HCT116 (cell line): ENCODE results near the gene TMEM91. TPM values are rescaled to one million over a fixed set of nuclear protein-coding genes. Genes with fewer than 3 reads are reported as not detected.
"Not testable (repeated sequence)": the region's sequence is repeated elsewhere in the genome, so short reads cannot be mapped to it uniquely, and the experiment has no call there.

Experiments used
- ATAC-seq: fragments of 200-7000 bp; cut with Tn5 transposase; 2 replicates; pipeline ENCODE4 v1.9.1; 2020; ENCODE audit warnings: mild to moderate bottlenecking, moderate library complexity
- BruUV-seq: library from RNA; stranded (reverse); fragments of 400-500 nt; replicated peaks from 2 replicates; lab custom pipeline; 2021; lab: Mats Ljungman, UMichigan
- CTCF ChIA-PET: fragments of 300-600 bp; sonication (Branson Sonifier 250); formaldehyde crosslinking; loops from one replicate; lab custom pipeline; 2021; ENCODE audit warnings: antibody characterized with exemption; lab: Charles Lee
- POLR2A ChIA-PET: fragments of 300-600, 350-600 bp; sonication (Branson Sonifier 250); formaldehyde crosslinking; loops from one replicate; lab custom pipeline; 2021; ENCODE audit warnings: antibody characterized with exemption; lab: Charles Lee
- RAD21 ChIA-PET, 2 experiments: fragments of 300-600 bp; sonication (Branson Sonifier 250); formaldehyde crosslinking; loops; one replicate each; lab custom pipeline; 2023; ENCODE audit warnings: low total read pairs in 2 of 2; ENCODE audit not compliant: uncharacterized antibody in 2 of 2, unreplicated experiment in 2 of 2, low non-redundant PET in 1 of 2; lab: Charles Lee
- DNase-seq: peaks from one replicate; pipeline ENCODE4 v3.0.0-alpha.2; 2010; ENCODE audit warnings: low read depth, low spot score
- H2AFZ ChIP-seq: fragments of 200-600 bp; shearing (Covaris generic), sonication (generic); 2 replicates; pipeline ENCODE4 v1.6.1; 2017; ENCODE audit warnings: low read depth, mixed run types, mixed read lengths, antibody characterized with exemption, low read length; ENCODE audit not compliant: poor library complexity, severe bottlenecking
- H3K27ac ChIP-seq: 2 replicates; pipeline ENCODE4 v1.5.1; 2012; ENCODE audit warnings: low read depth, low read length
- H3K27me3 ChIP-seq: fragments of 200-600 bp; sonication (generic); 2 replicates; pipeline ENCODE4 v1.6.1; 2016; ENCODE audit warnings: mixed run types, low read length, mixed read lengths; ENCODE audit not compliant: insufficient read depth
- H3K36me3 ChIP-seq, 2 experiments: fragments of 200-500 bp in 1 of 2; fragments of 200-600 bp in 1 of 2; sonication (Bioruptor generic) in 1 of 2; sonication (generic) in 1 of 2; 2 replicates each; pipeline versions ENCODE4 v1.5.1 to v1.6.1; 2014 to 2016; ENCODE audit warnings: low read length in 2 of 2, inconsistent platforms in 1 of 2, mixed read lengths in 1 of 2, mixed run types in 1 of 2; ENCODE audit not compliant: insufficient read depth in 2 of 2, control insufficient read depth in 1 of 2
- H3K4me1 ChIP-seq, 2 experiments: fragments of 200-600 bp in 1 of 2; sonication (generic) in 1 of 2; 2 replicates each; pipeline versions ENCODE4 v1.5.1 to v1.6.1; 2012 to 2017; ENCODE audit warnings: low read length in 2 of 2, inconsistent platforms in 1 of 2, mild to moderate bottlenecking in 1 of 2, mixed read lengths in 1 of 2, mixed run types in 1 of 2, moderate library complexity in 1 of 2; ENCODE audit not compliant: insufficient read depth in 2 of 2, control insufficient read depth in 1 of 2
- H3K4me2 ChIP-seq: fragments of 200-600 bp; sonication (generic); 2 replicates; pipeline ENCODE4 v1.6.1; 2017; ENCODE audit warnings: mixed run types, low read length, mixed read lengths
- H3K4me3 ChIP-seq, 2 experiments: fragments of 200-600 bp in 1 of 2; sonication (generic) in 1 of 2; replicated peaks in 1 of 2; 2 replicates each; pipeline ENCODE4 v1.5.1; 2011 to 2016; ENCODE audit warnings: low read length in 2 of 2, control low read depth in 1 of 2, low read depth in 1 of 2, mild to moderate bottlenecking in 1 of 2, mixed read lengths in 1 of 2, mixed run types in 1 of 2
- H3K79me2 ChIP-seq: fragments of 200-600 bp; sonication (generic); 2 replicates; pipeline ENCODE4 v1.6.1; 2017; ENCODE audit warnings: mild to moderate bottlenecking, mixed run types, low read length, moderate library complexity, mixed read lengths; ENCODE audit not compliant: insufficient read depth
- H3K9ac ChIP-seq: fragments of 200-600 bp; sonication (generic); 2 replicates; pipeline ENCODE4 v1.6.1; 2016; ENCODE audit warnings: low read length, mixed read lengths
- H3K9me2 ChIP-seq: fragments of 200-600 bp; sonication (generic), shearing (Covaris generic); 2 replicates; pipeline ENCODE4 v1.6.1; 2017; ENCODE audit warnings: mixed run types, mild to moderate bottlenecking, moderate library complexity; ENCODE audit not compliant: insufficient read depth
- H3K9me3 ChIP-seq, 2 experiments: fragments of 200-500 bp in 1 of 2; fragments of 200-600 bp in 1 of 2; sonication (Bioruptor generic) in 1 of 2; sonication (generic) in 1 of 2; 2 replicates each; pipeline ENCODE4 v1.6.1; 2014 to 2017; ENCODE audit warnings: low read length in 2 of 2, mixed read lengths in 2 of 2, inconsistent platforms in 1 of 2, low read depth in 1 of 2, mild to moderate bottlenecking in 1 of 2, mixed run types in 1 of 2, moderate library complexity in 1 of 2; ENCODE audit not compliant: control insufficient read depth in 1 of 2, insufficient read depth in 1 of 2
- H4K20me1 ChIP-seq: fragments of 200-600 bp; sonication (generic), shearing (Covaris generic); 2 replicates; pipeline ENCODE4 v1.6.1; 2017; ENCODE audit warnings: mixed run types, mild to moderate bottlenecking, moderate library complexity; ENCODE audit not compliant: insufficient read depth
- CBX3 ChIP-seq: IDR thresholded peaks from 2 replicates; pipeline ENCODE4 v1.6.1; 2012; ENCODE audit warnings: low read depth
- intact Hi-C: fragments of 100-400 bp; cut with micrococcal nuclease; formaldehyde crosslinking; loops from 2 replicates; pipeline ENCODE4 v1.10.0; 2022
- total RNA-seq: library from RNA; stranded (reverse); gene quantifications from one replicate; pipeline ENCODE4 v1.2.1, GENCODE V29; 2021; ENCODE audit not compliant: unreplicated experiment

Gene TMEM91
- total RNA-seq, 1 experiment from 2014 or later, result 4.4 TPM

DNA sequence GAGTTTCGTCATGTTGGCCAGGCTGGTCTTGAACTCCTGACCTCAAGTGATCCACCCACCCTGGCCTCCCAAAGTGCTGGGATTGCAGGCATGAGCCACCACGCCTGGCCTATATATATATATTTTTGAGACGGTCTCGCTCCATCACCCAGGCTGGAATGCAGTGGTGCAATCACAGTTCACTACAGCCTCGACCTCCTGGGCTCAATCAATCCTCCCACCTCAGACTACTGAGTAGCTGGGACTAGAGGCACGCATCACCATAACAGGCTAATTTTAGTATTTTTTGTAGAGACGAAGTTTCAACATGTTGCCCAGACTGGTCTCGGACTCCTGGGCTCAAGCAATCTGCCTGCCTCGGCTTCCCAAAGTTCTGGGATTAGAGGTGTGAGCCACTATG lies 29.4 kb upstream of the TMEM91 start:
- RAD21 ChIA-PET, DNase-seq, CTCF ChIA-PET, H2AFZ ChIP-seq, H3K27me3 ChIP-seq, H4K20me1 ChIP-seq, H3K9ac ChIP-seq, BruUV-seq, H3K4me2 ChIP-seq, ATAC-seq, intact Hi-C loops, H3K4me3 ChIP-seq, H3K9me3 ChIP-seq, H3K27ac ChIP-seq, H3K9me2 ChIP-seq: not testable (repeated sequence)
- peaks cover 4 to 13% of the 10 kb centered on the region in 2 experiments; a peak in 3 of 4 replicates for H3K36me3 ChIP-seq
- H3K79me2 ChIP-seq, result peaks cover 28% of the 10 kb centered on the region
- H3K4me1 ChIP-seq, result peaks cover 7 to 16% of the 10 kb centered on the region in 2 experiments; a peak in 3 of 4 replicates
- POLR2A ChIA-PET, result interaction anchor here (1.1 kb wide), 1 partner anchor 17 kb away, joined by 3 read pairs; the partner anchor contains the start of gene B9D2

DNA sequence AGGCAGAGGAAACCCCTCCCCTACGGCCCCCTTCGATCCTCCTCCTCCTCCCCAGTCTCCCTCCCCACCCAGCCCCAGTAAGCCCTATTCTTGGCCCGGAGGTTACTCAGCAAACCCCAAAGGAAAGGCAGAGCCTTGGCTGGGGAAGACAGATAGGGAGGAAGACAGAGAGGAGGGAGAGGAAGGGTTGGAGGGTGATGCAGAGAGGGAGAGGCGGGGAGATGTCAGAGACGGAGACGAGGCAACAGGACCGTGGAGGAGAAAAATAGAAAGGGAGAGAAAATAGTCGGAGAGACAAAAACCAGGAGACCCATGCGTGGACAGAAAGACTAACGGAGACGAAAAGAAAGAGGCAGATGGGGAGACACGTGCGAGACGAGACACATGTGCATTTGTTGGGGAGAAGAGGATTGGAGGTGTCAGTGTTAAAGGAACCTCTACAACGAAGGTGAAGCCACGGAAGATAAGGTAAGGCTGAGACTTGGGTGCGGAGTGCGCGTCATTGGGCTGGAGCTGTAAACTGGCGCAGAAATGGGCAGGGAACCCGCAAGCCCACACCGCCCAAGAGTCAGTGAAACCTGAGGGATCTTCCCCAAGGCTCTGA lies 25.5 kb upstream of the TMEM91 start:
- H2AFZ ChIP-seq, result no peak overlapping the region
- ChIA-PET RAD21 (no interaction called here), CTCF (interaction anchor here (1.4 to 5.6 kb wide), 3 partner anchors 14 to 87 kb away, joined by 3 to 54 read pairs (median 4); partner anchors contain the start of genes B9D2 and HNRNPUL1), POLR2A (interaction anchor here (0.9 kb wide), 1 partner anchor 15 kb away, joined by 4 read pairs; no protein-coding TSS in a partner anchor)
- peak overlapping the region; percentile 79 to 87 for H3K4me3 ChIP-seq
- H3K27me3 ChIP-seq, result no peaks in the 10 kb centered on the region
- BruUV-seq, result no TSS peak
- H3K27ac ChIP-seq, result peak overlapping the region; percentile 89; the same call in 1 of the 2 replicates
- no peaks in the 10 kb centered on the region for H3K9me3 ChIP-seq
- DNase-seq, result no peak
- H3K4me2 ChIP-seq, result peak overlapping the region; percentile 95
- intact Hi-C loops, result loop anchor here (2.0 kb wide), 1 partner anchor 40 kb away; the partner anchor contains the start of gene CCDC97
- peaks cover 11 to 29% of the 10 kb centered on the region in 2 experiments; a peak in 3 of 4 replicates for H3K4me1 ChIP-seq
- no peaks in the 10 kb centered on the region for H3K9me2 ChIP-seq
- peak overlapping the region; percentile 83 for H3K9ac ChIP-seq
- no peak for TF ChIP-seq CBX3
- H3K79me2 ChIP-seq, result peaks cover 42% of the 10 kb centered on the region
- no peak for ATAC-seq
- no peaks in the 10 kb centered on the region for H4K20me1 ChIP-seq
- peaks cover 4 to 10% of the 10 kb centered on the region in 2 experiments; a peak in 3 of 4 replicates for H3K36me3 ChIP-seq
